Fibroblast of the aortic adventitia (primary cell): ENCODE data around the gene PANK3. TPM values are rescaled to one million over a fixed set of nuclear protein-coding genes. Genes with fewer than 3 reads are reported as not detected.

ENCODE experiments used
- DNase-seq: peaks from one replicate; pipeline ENCODE4 v3.0.0-alpha.2; 2010; ENCODE audit warnings: low read depth
- H3K4me3 ChIP-seq: 2 replicates; pipeline ENCODE4 v1.5.1; 2011; ENCODE audit warnings: low read depth, mild to moderate bottlenecking, control low read depth, low read length, moderate library complexity
- total RNA-seq: library from RNA; depleted of rRNA; stranded (reverse); fragments of >200 nt; gene quantifications from 2 replicates; pipeline ENCODE4 v1.2.3, GENCODE V29; 2012; ENCODE audit warnings: low replicate concordance
- TF ChIP-seq, protein P1 (sequence below): IDR thresholded peaks from 2 replicates; pipeline ENCODE4 v1.5.1; 2011; ENCODE audit warnings: mild to moderate bottlenecking, low read length, control low read depth, inconsistent platforms; ENCODE audit not compliant: insufficient read depth

PANK3 gene
- total RNA-seq, 1 donor: 35.3 TPM

DNA sequence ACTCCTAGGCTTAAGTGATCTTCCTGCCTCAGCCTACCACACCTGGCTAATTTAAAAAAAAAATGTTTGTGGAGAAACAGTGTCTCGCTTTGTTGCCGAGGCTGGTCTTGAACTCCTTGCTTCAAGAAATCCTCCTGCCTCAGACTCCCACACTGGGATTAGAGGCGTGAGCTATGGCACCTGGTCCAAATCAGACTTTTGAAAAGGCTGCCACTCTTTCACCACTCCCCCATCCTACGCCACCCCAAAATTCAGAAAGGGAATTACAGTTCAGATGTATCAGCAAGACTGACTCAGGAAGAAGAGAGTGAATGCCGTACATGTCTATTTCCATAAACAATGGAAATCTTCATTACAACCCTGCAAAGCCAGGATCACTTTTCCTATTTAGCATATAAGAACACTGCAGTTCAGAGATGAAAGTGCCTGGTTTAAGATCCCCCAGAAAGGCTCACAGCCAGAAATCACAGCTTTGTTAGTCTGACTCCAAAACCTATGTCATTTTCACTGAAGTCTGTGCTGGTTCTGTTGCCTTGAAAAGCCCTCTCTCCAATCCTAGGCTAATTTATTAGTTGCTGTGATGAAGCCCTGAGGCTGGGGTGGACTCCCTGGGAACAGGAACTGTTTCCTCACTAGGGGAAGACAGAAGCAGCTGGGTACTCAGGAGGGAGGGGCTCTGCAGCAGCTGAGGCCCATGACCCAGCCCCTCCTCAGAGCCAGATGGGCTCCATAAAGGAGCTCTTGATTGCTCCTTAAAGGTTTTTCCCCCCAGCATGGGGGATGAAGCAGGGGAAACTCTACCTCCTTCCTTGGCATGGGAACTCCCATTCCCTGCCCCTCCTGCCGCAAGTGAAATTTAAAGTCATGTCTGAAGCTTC is 46.9 kb downstream of the PANK3 start:
- H3K4me3 ChIP-seq: no peak overlapping the region
- no peak for DNase-seq
- TF ChIP-seq, protein P1, sequence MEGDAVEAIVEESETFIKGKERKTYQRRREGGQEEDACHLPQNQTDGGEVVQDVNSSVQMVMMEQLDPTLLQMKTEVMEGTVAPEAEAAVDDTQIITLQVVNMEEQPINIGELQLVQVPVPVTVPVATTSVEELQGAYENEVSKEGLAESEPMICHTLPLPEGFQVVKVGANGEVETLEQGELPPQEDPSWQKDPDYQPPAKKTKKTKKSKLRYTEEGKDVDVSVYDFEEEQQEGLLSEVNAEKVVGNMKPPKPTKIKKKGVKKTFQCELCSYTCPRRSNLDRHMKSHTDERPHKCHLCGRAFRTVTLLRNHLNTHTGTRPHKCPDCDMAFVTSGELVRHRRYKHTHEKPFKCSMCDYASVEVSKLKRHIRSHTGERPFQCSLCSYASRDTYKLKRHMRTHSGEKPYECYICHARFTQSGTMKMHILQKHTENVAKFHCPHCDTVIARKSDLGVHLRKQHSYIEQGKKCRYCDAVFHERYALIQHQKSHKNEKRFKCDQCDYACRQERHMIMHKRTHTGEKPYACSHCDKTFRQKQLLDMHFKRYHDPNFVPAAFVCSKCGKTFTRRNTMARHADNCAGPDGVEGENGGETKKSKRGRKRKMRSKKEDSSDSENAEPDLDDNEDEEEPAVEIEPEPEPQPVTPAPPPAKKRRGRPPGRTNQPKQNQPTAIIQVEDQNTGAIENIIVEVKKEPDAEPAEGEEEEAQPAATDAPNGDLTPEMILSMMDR: no peak

DNA sequence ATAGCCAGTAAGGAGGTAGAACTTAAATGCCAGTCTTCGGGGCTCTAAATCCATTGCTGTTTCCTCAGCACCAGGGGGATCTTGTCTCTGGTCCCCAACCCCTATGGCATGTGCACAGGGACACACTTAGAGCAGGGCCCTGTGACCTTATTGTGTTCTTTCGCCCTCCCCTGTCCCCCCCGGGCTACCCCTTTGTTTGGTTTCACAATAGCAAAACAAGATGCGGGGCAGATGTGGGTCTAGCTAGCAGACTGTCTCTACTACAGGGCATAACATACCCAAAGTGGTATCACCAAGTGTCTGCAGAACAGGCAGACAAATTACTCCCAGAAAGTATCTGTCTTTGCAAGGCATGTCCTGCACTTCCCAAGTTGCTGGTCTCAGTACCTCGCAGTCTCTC is 48.0 kb downstream of the PANK3 start:
- DNase-seq: no peak
- TF ChIP-seq, protein P1: no peak
- H3K4me3 ChIP-seq: no peak overlapping the region

DNA sequence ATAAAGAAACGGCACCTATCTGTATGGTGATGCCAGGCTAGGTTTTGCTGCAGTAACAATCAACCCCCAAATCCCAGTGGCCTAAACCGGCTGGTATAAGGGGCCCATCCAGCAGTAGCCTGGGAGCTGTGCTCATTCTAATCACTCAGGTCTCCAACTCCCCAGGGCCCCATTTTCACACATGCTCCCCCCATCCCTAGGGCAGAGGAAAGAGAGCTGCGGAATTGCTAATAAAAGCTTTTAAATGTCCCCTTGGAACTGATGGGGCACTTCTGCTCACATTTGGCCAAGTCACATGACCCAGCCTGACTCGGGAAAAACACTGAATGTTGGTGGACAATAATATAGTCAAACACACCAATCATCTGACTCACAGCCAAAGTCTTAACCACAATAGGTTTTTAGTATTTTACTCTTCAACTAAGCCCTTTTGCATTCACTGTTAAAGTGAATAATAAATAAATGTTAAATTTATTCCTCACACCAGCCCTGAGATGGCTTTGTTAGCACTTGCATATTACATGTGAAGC is 48.5 kb downstream of the PANK3 start:
- TF ChIP-seq, protein P1: no peak
- DNase-seq: no peak
- H3K4me3 ChIP-seq: no peak overlapping the region

DNA sequence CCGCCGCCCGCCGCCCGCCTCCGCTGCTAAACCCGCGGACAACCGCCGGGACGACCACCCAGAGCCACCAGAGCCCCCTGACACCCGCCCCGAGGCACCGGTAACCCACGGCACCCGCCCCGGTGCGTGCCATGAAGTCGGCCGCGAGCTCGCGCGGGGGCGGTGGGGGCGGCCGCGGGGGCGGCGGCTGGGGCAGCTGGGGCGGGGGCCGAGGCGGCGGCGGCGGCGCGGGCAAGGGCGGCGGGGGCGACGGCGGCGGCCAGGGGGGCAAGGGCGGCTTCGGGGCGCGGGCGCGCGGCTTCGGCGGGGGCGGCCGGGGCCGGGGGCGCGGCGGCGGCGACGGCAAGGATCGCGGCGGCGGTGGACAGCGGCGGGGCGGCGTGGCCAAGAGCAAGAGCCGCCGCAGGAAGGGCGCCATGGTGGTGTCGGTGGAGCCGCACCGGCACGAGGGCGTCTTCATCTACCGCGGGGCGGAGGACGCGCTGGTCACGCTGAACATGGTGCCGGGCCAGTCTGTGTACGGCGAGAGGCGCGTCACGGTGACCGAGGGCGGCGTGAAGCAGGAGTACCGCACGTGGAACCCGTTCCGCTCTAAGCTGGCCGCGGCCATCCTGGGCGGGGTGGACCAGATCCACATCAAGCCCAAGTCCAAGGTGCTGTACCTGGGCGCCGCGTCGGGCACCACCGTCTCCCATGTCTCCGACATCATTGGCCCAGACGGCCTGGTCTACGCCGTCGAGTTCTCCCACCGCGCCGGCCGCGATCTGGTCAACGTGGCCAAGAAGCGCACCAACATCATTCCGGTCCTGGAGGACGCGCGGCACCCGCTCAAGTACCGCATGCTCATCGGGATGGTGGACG is 49.6 kb downstream of the PANK3 start:
- peak overlapping the region; percentile 59 for H3K4me3 ChIP-seq
- TF ChIP-seq, protein P1: no peak
- no peak for DNase-seq

DNA sequence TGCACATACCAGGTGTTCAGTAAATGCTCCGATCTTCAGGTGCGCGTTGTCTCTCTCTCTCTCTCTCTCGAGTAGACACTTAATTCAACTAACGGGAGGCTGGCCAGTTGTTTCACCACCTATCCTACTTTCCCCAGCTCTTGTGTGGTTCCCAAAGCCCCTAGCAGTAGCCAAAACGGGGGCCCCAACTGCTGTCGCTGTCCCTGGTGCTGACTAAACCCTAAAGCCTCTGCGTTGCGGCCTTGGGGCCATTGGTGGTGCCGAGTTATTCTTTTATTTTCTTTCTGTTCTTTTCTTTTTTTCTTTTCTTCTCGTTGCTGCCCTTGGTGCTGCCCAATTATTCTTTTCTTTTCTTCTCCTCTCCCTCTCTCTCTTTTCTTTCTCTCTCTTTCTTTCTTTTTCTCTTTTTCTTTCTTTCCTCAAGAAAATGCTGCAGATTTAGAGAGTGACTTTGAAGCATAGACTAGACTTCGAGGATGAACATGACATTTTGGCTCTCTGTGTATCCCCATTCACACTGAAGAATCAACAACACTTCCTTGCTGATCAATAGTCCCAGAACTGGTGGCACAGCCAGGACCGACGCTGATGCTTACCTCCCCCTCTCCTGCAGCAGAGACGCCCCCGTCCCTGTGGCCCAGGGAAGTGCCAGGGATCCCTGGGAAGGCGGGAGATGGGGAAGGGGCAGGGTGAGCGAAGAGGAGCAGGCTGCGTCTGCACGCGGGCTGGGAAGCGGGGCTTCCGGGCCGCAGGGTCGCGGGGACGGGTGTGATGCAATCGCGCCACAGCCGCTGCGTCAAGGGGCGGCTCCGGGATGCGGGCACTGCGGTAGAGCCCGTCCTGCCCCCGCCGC is 50.4 kb downstream of the PANK3 start, which contains the start of gene FBLL1:
Gene FBLL1, plus strand, starts transcription at position 785 of the 853 bp plus-strand sequence. CDS start 200 bp downstream, outside the sequence.
- peak within 1 kb of the TSS; percentile 59 for H3K4me3 ChIP-seq
- TF ChIP-seq, protein P1: no peak
- peak; percentile 32 for DNase-seq
